ENCODE results near the gene HBS1L. TPM values are rescaled to one million over a fixed set of nuclear protein-coding genes. Genes with fewer than 3 reads are reported as not detected.

The HBS1L gene
- total and polyA plus RNA-seq, 10 of the 15 experiments (the other 5 are each of a cell fraction or from before 2014, with no cell fraction given) = 58.7 to 142 (median 78.8) TPM

GRCh38 chr6:134997133-134997995 lies 57.3 kb downstream of the HBS1L start:
- POLR2A ChIA-PET = no interaction called here

More at GRCh38 chr6:134997133-134997995, 57.3 kb downstream of the HBS1L start:
- Histone ChIP-seq H2AFZ (ENCODE audit: control insufficient read depth, low read depth, low read length) (no peak overlapping the region), H3K9ac (ENCODE audit: control insufficient read depth, insufficient read depth, low read length) (no peak overlapping the region), H3K4me1 (ENCODE audit: control insufficient read depth, insufficient read depth, low read length) (no peaks in the 10 kb centered on the region; the same call in 1 of the 2 replicates), H3K4me3 (no peak overlapping the region), H3K27ac (ENCODE audit: control insufficient read depth, insufficient read depth) (no peak overlapping the region), H3K36me3 (ENCODE audit: control insufficient read depth in 2 of 2, insufficient read depth in 2 of 2, low read length in 1 of 2) (peaks cover 0 to 9% of the 10 kb centered on the region in 2 experiments; a peak in 2 of 4 replicates), H4K20me1 (ENCODE audit: control insufficient read depth, insufficient read depth) (no peaks in the 10 kb centered on the region), H3K9me3 (replicated peaks; ENCODE audit: control insufficient read depth, insufficient read depth, low read length) (no peaks in the 10 kb centered on the region), H3K27me3 (replicated peaks in 1 of 2; ENCODE audit: control insufficient read depth in 2 of 2, insufficient read depth in 2 of 2, low read length in 1 of 2) (no peaks in the 10 kb centered on the region), H3K4me2 (ENCODE audit: control insufficient read depth, insufficient read depth) (no peak overlapping the region), H3K79me2 (ENCODE audit: control insufficient read depth, insufficient read depth, low read length) (no peaks in the 10 kb centered on the region)
- no peak for DNase-seq (ENCODE audit: low read depth, low spot score)
- ChIA-PET SMC1A (ENCODE audit: uncharacterized antibody, unreplicated experiment) (interaction anchor here (1.0 to 3.2 kb wide), 6 partner anchors 9 to 203 kb away, joined by 3 to 11 read pairs (median 4); no protein-coding TSS in a partner anchor), CTCF (interaction anchor here (0.7 to 3.7 kb wide), 3 partner anchors 23 to 560 kb away, joined by 3 to 26 read pairs (median 3); no protein-coding TSS in a partner anchor), RAD21 (ENCODE audit: unreplicated experiment) (interaction anchor here (0.8 to 2.0 kb wide), 2 partner anchors 24 to 89 kb away, joined by 3 to 5 read pairs; no protein-coding TSS in a partner anchor)
- in situ Hi-C loops (cut with MboI) = loop anchor here (25.0 kb wide), 1 partner anchor 440 kb away; no protein-coding TSS in a partner anchor
- ATAC-seq = no peak
- FAIRE-seq = no peak
- WGBS (ENCODE audit: insufficient coverage, insufficient replicate concordance, low lambda C conversion rate, missing lambda C conversion rate) = 92% methylated on average over 9 of the region's 9 CpGs
- TF ChIP-seq E4F1 (IDR thresholded peaks at IDR 0.05; ENCODE audit: borderline replicate concordance, partially characterized antibody) (no peak), IKZF1 (conservative IDR thresholded peaks at IDR 0.05) (no peak), CREB1 (IDR thresholded peaks at IDR 0.05; ENCODE audit: low read depth) (no peak), ATF7 (IDR thresholded peaks at IDR 0.05; ENCODE audit: low read depth) (no peak), REST (IDR thresholded peaks at IDR 0.05; ENCODE audit: low read depth, low read length) (no peak), ZBTB4 (CRISPR knock-in tag; IDR thresholded peaks at IDR 0.05) (no peak)
- BruUV-seq (replicated peaks) = no TSS peak
- intact Hi-C loops (cut with micrococcal nuclease; ENCODE audit: unreplicated experiment) = no loop called here

Data from GM12878 (cell line).